HCT116 (cell line): ENCODE data around the gene ALDH7A1.

ENCODE experiments used
- EZH2 ChIP-seq: fragments of 200-600 bp; sonication (generic); IDR thresholded peaks from 2 replicates; pipeline ENCODE4 v1.6.1; 2017; ENCODE audit warnings: antibody characterized with exemption, mixed run types
- EZH2phosphoT487 ChIP-seq: fragments of 200-600 bp; IDR thresholded peaks from 2 replicates; pipeline ENCODE4 v1.6.1; 2018; ENCODE audit warnings: antibody characterized with exemption, borderline replicate concordance
- FOSL1 ChIP-seq: IDR thresholded peaks from 2 replicates; pipeline ENCODE4 v1.6.1; 2012; ENCODE audit warnings: low read depth
- JUND ChIP-seq: IDR thresholded peaks from 2 replicates; pipeline ENCODE4 v1.6.1; 2012
- POLR2A ChIP-seq: IDR thresholded peaks from 2 replicates; pipeline ENCODE4 v1.7.0; 2011; ENCODE audit warnings: borderline replicate concordance; ENCODE audit not compliant: insufficient read depth, insufficient read length; ENCODE audit errors: extremely low read depth
- POLR2AphosphoS5 ChIP-seq: IDR thresholded peaks from 2 replicates; pipeline ENCODE4 v1.6.1; 2011; ENCODE audit warnings: mild to moderate bottlenecking, low read depth, low read length, moderate library complexity
- RAD21 ChIP-seq: IDR thresholded peaks from 2 replicates; pipeline ENCODE4 v1.6.1; 2012; ENCODE audit warnings: low read depth, mild to moderate bottlenecking
- SP1 ChIP-seq: IDR thresholded peaks from 2 replicates; pipeline ENCODE4 v1.6.1; 2012; ENCODE audit warnings: low read depth
- ZBTB33 ChIP-seq: IDR thresholded peaks from 2 replicates; pipeline ENCODE4 v1.6.1; 2011; ENCODE audit warnings: mild to moderate bottlenecking, low read length, moderate library complexity; ENCODE audit not compliant: insufficient replicate concordance; ENCODE audit errors: extremely low read depth
- TF ChIP-seq, protein P1 (sequence below), 3 experiments: fragments of 200-600 bp in 1 of 3; sonication (generic) in 1 of 3; IDR thresholded peaks in 2 of 3; conservative IDR thresholded peaks in 1 of 3; 2 replicates each; pipeline ENCODE4 v1.5.1; 2012 to 2017; ENCODE audit warnings: low read depth in 2 of 3, low read length in 2 of 3, antibody characterized with exemption in 1 of 3, borderline replicate concordance in 1 of 3, control low read depth in 1 of 3, mild to moderate bottlenecking in 1 of 3, mixed read lengths in 1 of 3, mixed run types in 1 of 3, moderate library complexity in 1 of 3; ENCODE audit not compliant: insufficient read depth in 1 of 3
- TF ChIP-seq, protein P2 (sequence below): IDR thresholded peaks from 2 replicates; pipeline ENCODE4 v1.6.1; 2012

DNA sequence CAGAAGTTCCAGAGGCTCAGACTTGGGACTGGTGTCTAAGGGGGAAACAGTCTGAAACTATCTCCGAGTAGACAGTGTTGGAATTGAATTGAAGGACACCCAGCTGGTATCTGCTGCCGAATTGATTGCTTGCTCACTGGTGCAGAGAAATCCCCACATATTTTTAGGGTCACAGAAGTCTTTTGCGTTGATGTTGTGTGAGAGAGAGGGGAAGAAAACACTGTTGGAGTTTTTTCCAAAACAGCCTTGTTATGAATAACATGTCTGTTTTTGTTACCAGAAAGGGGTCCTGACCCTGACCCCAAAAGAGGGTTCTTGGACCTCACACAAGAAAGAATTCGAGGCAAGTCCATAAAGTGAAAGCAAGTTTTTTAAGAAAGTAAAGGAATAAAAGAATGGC, 81.3 kb downstream of the ALDH7A1 start:
- TF ChIP-seq POLR2AphosphoS5: no peak
- TF ChIP-seq, protein P1, sequence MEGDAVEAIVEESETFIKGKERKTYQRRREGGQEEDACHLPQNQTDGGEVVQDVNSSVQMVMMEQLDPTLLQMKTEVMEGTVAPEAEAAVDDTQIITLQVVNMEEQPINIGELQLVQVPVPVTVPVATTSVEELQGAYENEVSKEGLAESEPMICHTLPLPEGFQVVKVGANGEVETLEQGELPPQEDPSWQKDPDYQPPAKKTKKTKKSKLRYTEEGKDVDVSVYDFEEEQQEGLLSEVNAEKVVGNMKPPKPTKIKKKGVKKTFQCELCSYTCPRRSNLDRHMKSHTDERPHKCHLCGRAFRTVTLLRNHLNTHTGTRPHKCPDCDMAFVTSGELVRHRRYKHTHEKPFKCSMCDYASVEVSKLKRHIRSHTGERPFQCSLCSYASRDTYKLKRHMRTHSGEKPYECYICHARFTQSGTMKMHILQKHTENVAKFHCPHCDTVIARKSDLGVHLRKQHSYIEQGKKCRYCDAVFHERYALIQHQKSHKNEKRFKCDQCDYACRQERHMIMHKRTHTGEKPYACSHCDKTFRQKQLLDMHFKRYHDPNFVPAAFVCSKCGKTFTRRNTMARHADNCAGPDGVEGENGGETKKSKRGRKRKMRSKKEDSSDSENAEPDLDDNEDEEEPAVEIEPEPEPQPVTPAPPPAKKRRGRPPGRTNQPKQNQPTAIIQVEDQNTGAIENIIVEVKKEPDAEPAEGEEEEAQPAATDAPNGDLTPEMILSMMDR (IDR thresholded peaks at IDR 0.05 in 2 of 3, conservative IDR thresholded peaks at IDR 0.05 in 1 of 3; ENCODE audit: borderline replicate concordance in 1 of 3, insufficient read depth in 1 of 3, low read depth in 2 of 3, low read length in 2 of 3): no peak
- no peak for TF ChIP-seq JUND
- TF ChIP-seq EZH2: no peak
- TF ChIP-seq FOSL1: no peak
- no peak for TF ChIP-seq EZH2phosphoT487
- no peak for TF ChIP-seq POLR2A
- no peak for TF ChIP-seq RAD21
- TF ChIP-seq, protein P2, sequence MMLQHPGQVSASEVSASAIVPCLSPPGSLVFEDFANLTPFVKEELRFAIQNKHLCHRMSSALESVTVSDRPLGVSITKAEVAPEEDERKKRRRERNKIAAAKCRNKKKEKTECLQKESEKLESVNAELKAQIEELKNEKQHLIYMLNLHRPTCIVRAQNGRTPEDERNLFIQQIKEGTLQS: no peak
- TF ChIP-seq ZBTB33: no peak
- TF ChIP-seq SP1: no peak
